Measurements from ENCODE around the gene SLC1A4. TPM values are rescaled to one million over a fixed set of nuclear protein-coding genes. Genes with fewer than 3 reads are reported as not detected.

SLC1A4 gene
- total RNA-seq, 1 donor from 2014 or later = 19.5 TPM

GRCh38 chr2:64976276-64976675 is 12.9 kb upstream of the SLC1A4 start:
- intact Hi-C loops (cut with DNase I) = no loop called here
- peak overlapping the region in 1 of 2 donors; percentile 44 for H3K27ac ChIP-seq

GRCh38 chr2:64978514-64979268 is 10.5 kb upstream of the SLC1A4 start:
- no peak for TF ChIP-seq CTCF (IDR thresholded peaks at IDR 0.05)

More at GRCh38 chr2:64976276-64976675, 12.9 kb upstream of the SLC1A4 start:
- no peaks in the 10 kb centered on the region for H3K27me3 ChIP-seq
- H3K4me3 ChIP-seq = no peak overlapping the region
- peaks cover 0 to 13% of the 10 kb centered on the region in 2 donors for H3K4me1 ChIP-seq
- no peak for TF ChIP-seq CTCF (IDR thresholded peaks at IDR 0.05)
- no peaks in the 10 kb centered on the region for H3K9me3 ChIP-seq
- no peaks in the 10 kb centered on the region for H3K36me3 ChIP-seq
- DNase-seq (ENCODE audit: low spot score in 2 of 2) = no peak

GRCh38 chr2:64979744-64980143 is 9.5 kb upstream of the SLC1A4 start:
- Histone ChIP-seq H3K4me3 (no peak overlapping the region), H3K27ac (no peak overlapping the region), H3K36me3 (no peaks in the 10 kb centered on the region), H3K9me3 (no peaks in the 10 kb centered on the region), H3K4me1 (peaks cover 0 to 13% of the 10 kb centered on the region in 2 donors), H3K27me3 (no peaks in the 10 kb centered on the region)
- DNase-seq (ENCODE audit: low spot score in 2 of 2) = no peak
- TF ChIP-seq CTCF (IDR thresholded peaks at IDR 0.05) = no peak
- intact Hi-C loops (cut with DNase I) = loop anchor here (10.0 kb wide), 1 partner anchor 1455 kb away; the partner anchor contains the start of gene MEIS1

More at GRCh38 chr2:64978514-64979268, 10.5 kb upstream of the SLC1A4 start:
- Histone ChIP-seq H3K36me3 (no peaks in the 10 kb centered on the region), H3K27me3 (no peaks in the 10 kb centered on the region), H3K27ac (no peak overlapping the region), H3K4me1 (peaks cover 0 to 13% of the 10 kb centered on the region in 2 donors), H3K9me3 (no peaks in the 10 kb centered on the region), H3K4me3 (no peak overlapping the region)
- intact Hi-C loops (cut with DNase I) = no loop called here
- DNase-seq (ENCODE audit: low spot score in 2 of 2) = no peak

GRCh38 chr2:64980183-64980582 is 9.0 kb upstream of the SLC1A4 start:
- TF ChIP-seq CTCF (IDR thresholded peaks at IDR 0.05) = no peak
- intact Hi-C loops (cut with DNase I) = loop anchor here (10.0 kb wide), 1 partner anchor 1455 kb away; the partner anchor contains the start of gene MEIS1
- Histone ChIP-seq H3K27me3 (no peaks in the 10 kb centered on the region), H3K4me3 (no peak overlapping the region), H3K36me3 (no peaks in the 10 kb centered on the region), H3K4me1 (peaks cover 0 to 10% of the 10 kb centered on the region in 2 donors), H3K9me3 (no peaks in the 10 kb centered on the region), H3K27ac (no peak overlapping the region)
- DNase-seq (ENCODE audit: low spot score in 2 of 2) = no peak

- DNase-seq (ENCODE audit: low spot score in 2 of 2) = no peak
- TF ChIP-seq CTCF (IDR thresholded peaks at IDR 0.05) = no peak
- intact Hi-C loops (cut with DNase I) = loop anchor here (10.0 kb wide), 1 partner anchor 1452 kb away; the partner anchor contains the start of gene MEIS1
- Histone ChIP-seq H3K36me3 (no peaks in the 10 kb centered on the region), H3K9me3 (no peaks in the 10 kb centered on the region), H3K27me3 (no peaks in the 10 kb centered on the region), H3K27ac (no peak overlapping the region), H3K4me1 (peaks cover 0 to 3% of the 10 kb centered on the region in 2 donors), H3K4me3 (no peak overlapping the region)
Observed at GRCh38 chr2:64982311-64982857, 6.8 kb upstream of the SLC1A4 start.
